GM12872 (cell line): ENCODE measurements around the gene DYNC1LI1.

Experiments used
- TF ChIP-seq, protein P1 (sequence below): IDR thresholded peaks from 3 replicates; pipeline ENCODE4 v1.5.1; 2011; ENCODE audit warnings: low read depth, mild to moderate bottlenecking, low read length, moderate library complexity; ENCODE audit not compliant: insufficient read depth

Gene DYNC1LI1

DNA sequence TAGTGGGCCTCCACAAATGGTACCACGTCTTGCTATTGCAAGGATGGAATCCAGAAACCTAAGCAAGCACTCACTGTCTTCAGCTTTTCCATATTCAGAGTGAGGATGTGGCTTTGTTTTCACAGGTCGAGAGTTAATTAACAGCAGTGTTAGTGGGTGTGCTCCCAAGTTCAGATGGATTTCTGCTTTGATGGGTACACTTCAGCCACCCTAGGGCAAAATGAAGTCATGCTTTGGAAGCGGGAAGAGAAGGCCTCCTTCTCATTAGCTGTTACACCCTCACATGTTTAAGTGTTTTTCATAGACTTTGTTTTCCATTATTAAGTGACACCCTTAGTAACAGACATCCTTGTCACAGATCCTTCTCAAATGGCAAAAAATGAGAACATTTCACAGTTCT, 36.3 kb upstream of the DYNC1LI1 start:
- TF ChIP-seq, protein P1, sequence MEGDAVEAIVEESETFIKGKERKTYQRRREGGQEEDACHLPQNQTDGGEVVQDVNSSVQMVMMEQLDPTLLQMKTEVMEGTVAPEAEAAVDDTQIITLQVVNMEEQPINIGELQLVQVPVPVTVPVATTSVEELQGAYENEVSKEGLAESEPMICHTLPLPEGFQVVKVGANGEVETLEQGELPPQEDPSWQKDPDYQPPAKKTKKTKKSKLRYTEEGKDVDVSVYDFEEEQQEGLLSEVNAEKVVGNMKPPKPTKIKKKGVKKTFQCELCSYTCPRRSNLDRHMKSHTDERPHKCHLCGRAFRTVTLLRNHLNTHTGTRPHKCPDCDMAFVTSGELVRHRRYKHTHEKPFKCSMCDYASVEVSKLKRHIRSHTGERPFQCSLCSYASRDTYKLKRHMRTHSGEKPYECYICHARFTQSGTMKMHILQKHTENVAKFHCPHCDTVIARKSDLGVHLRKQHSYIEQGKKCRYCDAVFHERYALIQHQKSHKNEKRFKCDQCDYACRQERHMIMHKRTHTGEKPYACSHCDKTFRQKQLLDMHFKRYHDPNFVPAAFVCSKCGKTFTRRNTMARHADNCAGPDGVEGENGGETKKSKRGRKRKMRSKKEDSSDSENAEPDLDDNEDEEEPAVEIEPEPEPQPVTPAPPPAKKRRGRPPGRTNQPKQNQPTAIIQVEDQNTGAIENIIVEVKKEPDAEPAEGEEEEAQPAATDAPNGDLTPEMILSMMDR: no peak

DNA sequence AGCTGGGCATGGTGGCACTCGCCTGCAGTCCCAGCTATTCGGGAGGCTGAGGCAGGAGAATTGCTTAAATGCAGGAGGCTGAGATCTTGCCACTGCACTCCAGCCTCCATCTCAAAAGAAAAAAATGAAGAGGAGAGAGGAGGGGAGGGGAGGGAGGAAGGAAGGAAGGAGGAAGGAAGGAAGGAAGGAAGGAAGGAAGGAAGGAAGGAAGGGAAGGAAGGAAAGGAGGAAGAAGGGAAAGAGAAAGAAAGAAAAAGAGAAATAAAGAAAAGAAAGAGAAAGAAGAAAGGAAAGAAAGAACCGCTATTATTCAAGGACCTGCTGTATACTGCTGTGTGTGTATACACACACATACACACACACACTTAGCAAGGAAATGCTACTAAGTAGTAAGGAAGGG, 35.6 kb upstream of the DYNC1LI1 start:
- TF ChIP-seq, protein P1: no peak

DNA sequence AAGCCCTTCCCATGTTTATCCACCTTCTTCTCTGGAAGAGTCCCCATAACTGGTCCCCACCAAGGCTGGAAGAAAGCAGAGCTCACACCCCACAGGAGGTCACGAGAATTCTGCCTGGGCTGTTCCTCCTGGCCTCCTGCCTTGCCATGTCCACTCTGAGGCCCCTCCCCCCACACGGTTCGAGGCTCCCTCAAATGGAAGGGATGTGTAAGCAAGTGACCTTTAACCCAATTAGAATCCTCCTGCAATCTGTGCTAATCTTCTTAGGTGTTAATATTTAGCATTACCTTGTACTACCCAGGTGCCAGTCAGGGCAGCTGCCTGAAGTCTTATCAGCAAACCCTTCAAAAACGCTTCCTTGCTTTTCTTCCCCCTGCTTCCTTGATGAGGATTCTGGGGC, 32.4 kb upstream of the DYNC1LI1 start:
- TF ChIP-seq, protein P1: no peak

DNA sequence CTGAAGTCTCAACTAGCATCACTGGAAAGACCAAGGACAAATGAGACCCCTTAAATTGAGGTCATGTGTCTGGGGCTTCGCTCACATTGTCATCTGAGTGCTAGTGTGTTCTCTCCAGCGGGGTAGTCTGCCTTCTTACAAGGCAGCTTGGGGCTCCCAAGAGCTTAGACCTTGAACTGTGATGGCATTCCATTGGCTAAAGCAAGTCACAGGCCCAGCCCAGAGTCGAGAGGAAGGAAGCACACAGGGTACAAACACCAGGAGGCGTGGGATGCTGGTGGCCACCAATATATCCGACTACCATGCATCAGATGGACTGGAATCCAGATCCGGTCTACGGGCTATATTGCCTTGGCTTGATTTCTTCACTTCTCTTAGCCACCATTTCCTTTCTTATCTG, 31.5 kb upstream of the DYNC1LI1 start:
- TF ChIP-seq, protein P1: no peak

DNA sequence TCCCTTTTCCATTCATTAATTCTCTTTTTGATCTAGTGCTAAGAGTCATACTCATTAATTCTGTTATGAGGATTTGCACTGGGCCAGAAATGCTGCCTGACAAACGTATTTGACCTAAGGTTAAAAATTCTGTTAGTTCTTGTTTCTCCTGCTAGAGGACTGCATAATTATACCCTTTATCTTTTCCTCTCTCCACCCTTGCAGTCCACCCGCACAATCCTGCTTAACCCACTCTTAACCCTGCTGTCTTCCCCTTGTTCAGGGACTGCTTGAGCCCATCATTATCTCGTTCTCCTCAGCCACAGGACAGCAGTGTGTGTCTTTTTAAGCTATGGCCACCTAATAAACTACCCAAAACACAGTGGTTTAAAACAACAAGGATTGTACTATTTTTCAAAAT, 31.1 kb upstream of the DYNC1LI1 start:
- TF ChIP-seq, protein P1: no peak

DNA sequence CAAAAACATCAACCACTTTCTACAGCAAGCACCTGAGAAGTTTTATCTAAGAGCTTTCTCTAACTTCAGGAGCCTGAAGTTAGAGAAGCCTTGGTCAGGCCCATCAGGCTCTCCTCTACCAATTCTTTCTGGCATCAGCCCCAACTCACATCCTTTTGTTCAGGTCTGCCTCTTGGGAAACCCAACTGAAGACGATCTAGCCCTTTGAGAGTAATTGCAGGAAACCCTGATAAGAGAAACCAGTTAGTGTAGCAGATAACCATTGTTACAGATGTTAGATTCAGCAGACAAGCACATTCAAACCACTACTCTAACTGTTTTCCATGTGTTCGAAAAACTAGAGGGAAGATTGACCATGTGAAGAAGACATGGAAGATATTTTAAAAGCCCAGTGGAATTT, 27.0 kb upstream of the DYNC1LI1 start:
- TF ChIP-seq, protein P1: no peak

DNA sequence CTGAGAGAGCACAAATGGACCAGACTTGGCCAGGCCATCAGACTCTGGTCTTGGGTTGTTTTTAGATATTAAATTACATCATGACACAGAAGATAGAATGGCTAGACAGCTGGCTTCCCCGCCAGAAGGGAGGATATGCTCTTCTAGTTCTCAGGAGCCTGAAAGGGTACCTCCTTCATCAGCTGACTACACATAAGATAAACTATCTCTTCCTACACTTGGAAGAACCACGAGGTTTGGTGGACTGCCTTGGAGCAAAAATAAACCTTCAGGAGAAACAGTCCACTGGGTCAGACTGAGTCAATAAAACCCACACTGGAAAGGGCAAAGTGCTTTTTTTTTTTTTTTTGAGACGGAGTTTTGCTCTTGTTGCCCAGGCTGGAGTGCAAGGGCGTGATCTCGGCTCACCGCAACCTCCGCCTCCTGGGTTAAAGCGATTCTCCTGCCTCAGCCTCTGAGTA, 26.3 kb upstream of the DYNC1LI1 start:
- TF ChIP-seq, protein P1: no peak
